PC-3 (cell line): ENCODE results near the gene CDK5RAP3. TPM values are rescaled to one million over a fixed set of nuclear protein-coding genes. Genes with fewer than 3 reads are reported as not detected.

Source experiments
- ATAC-seq: fragments of 200-7000 bp; cut with Tn5 transposase; 2 replicates; pipeline ENCODE4 v1.9.1; 2020; ENCODE audit warnings: mild to moderate bottlenecking, moderate library complexity
- BruUV-seq: library from RNA; stranded (reverse); fragments of 400-500 nt; replicated peaks from 2 replicates; lab custom pipeline; 2021; lab: Mats Ljungman, UMichigan
- CTCF ChIA-PET: fragments of 300-600 bp; sonication (Branson Sonifier 250); formaldehyde crosslinking; loops from one replicate; lab custom pipeline; 2022; ENCODE audit warnings: antibody characterized with exemption; lab: Charles Lee
- POLR2A ChIA-PET: fragments of 300-600 bp; sonication (Branson Sonifier 250); formaldehyde crosslinking; loops from one replicate; lab custom pipeline; 2022; ENCODE audit warnings: antibody characterized with exemption; ENCODE audit not compliant: unreplicated experiment; lab: Charles Lee
- DNase-seq: peaks from one replicate; pipeline ENCODE4 v3.0.0-alpha.2; 2015
- H2AFZ ChIP-seq: fragments of 300-600 bp; sonication (generic); 2 replicates; pipeline ENCODE4 v1.6.0; 2016; ENCODE audit warnings: antibody characterized with exemption, low read length
- H3F3A ChIP-seq: fragments of 300-600 bp; sonication (generic); one replicate; pipeline ENCODE4 v1.6.0; 2017; ENCODE audit warnings: antibody characterized with exemption, low read length, control low read depth, mild to moderate bottlenecking; ENCODE audit not compliant: unreplicated experiment
- H3K27ac ChIP-seq: fragments of 300-600 bp; sonication (generic); 2 replicates; pipeline ENCODE4 v1.5.1; 2016; ENCODE audit warnings: mild to moderate bottlenecking, low read length
- H3K27me3 ChIP-seq: fragments of 300-600 bp; sonication (generic); 2 replicates; pipeline ENCODE4 v1.6.1; 2016; ENCODE audit warnings: low read length, mixed read lengths
- H3K36me3 ChIP-seq: fragments of 300-600 bp; sonication (generic); 2 replicates; pipeline ENCODE4 v1.6.1; 2016; ENCODE audit warnings: low read depth, mixed run types, low read length, mixed read lengths
- H3K4me1 ChIP-seq: fragments of 300-600 bp; sonication (generic); 2 replicates; pipeline ENCODE4 v1.5.1; 2016; ENCODE audit warnings: low read length; ENCODE audit not compliant: insufficient read depth
- H3K4me2 ChIP-seq: fragments of 300-600 bp; sonication (generic); 2 replicates; pipeline ENCODE4 v1.6.0; 2016; ENCODE audit warnings: low read length
- H3K4me3 ChIP-seq: fragments of 300-600 bp; sonication (generic); 2 replicates; pipeline ENCODE4 v1.5.1; 2016; ENCODE audit warnings: mild to moderate bottlenecking, low read length, mixed read lengths
- H3K79me2 ChIP-seq: fragments of 300-600 bp; sonication (generic); 2 replicates; pipeline ENCODE4 v1.6.1; 2017; ENCODE audit warnings: low read length, mixed read lengths
- H3K9ac ChIP-seq: fragments of 300-600 bp; sonication (generic); 2 replicates; pipeline ENCODE4 v1.6.0; 2016; ENCODE audit warnings: mild to moderate bottlenecking, low read length
- H3K9me2 ChIP-seq: fragments of 300-600 bp; sonication (generic); replicated peaks from 2 replicates; pipeline ENCODE4 v1.6.1; 2016; ENCODE audit warnings: mixed run types, low read length, mixed read lengths
- H3K9me3 ChIP-seq: fragments of 300-600 bp; sonication (generic); 2 replicates; pipeline ENCODE4 v1.6.1; 2016; ENCODE audit warnings: low read length, mixed read lengths
- H4K20me1 ChIP-seq: fragments of 300-600 bp; sonication (generic); 2 replicates; pipeline ENCODE4 v1.6.1; 2016; ENCODE audit warnings: low read length, mixed read lengths
- CTCF ChIP-seq: fragments of 300-600 bp; sonication (generic); conservative IDR thresholded peaks from 2 replicates; pipeline ENCODE4 v1.5.1; 2017; ENCODE audit warnings: antibody characterized with exemption, low read depth, mild to moderate bottlenecking, low read length
- EZH2 ChIP-seq: fragments of 300-600 bp; sonication (generic); IDR thresholded peaks from one replicate; pipeline ENCODE4 v1.6.1; 2017; ENCODE audit warnings: antibody characterized with exemption, mild to moderate bottlenecking, low read length; ENCODE audit not compliant: unreplicated experiment
- EZH2phosphoT487 ChIP-seq: fragments of 300-600 bp; sonication (generic); IDR thresholded peaks from 2 replicates; pipeline ENCODE4 v1.6.1; 2018; ENCODE audit warnings: mild to moderate bottlenecking, antibody characterized with exemption, low read length, borderline replicate concordance
- intact Hi-C: fragments of 100-400 bp; cut with micrococcal nuclease; formaldehyde crosslinking; loops from 2 replicates; pipeline ENCODE4 v1.9.0; 2023
- total RNA-seq: library from RNA; depleted of rRNA; stranded (reverse); fragments of >200 nt; gene quantifications from 2 replicates; pipeline ENCODE4 v1.2.3, GENCODE V29; 2014

The CDK5RAP3 gene
- total RNA-seq, 1 experiment from 2014 or later = 193 TPM

- no peak for DNase-seq
- ATAC-seq = no peak
- intact Hi-C loops = no loop called here
- TF ChIP-seq CTCF (no peak), EZH2 (no peak), EZH2phosphoT487 (no peak)
- no TSS peak for BruUV-seq
- H3K4me2 ChIP-seq = no peak overlapping the region
- no peak overlapping the region for H3K27ac ChIP-seq
- H3K9me2 ChIP-seq = no peaks in the 10 kb centered on the region
- CTCF ChIA-PET = no interaction called here
- H3F3A ChIP-seq = no peaks in the 10 kb centered on the region
- peaks cover 26% of the 10 kb centered on the region for H3K4me1 ChIP-seq
- H3K27me3 ChIP-seq = no peaks in the 10 kb centered on the region
- no peaks in the 10 kb centered on the region for H3K9me3 ChIP-seq
- POLR2A ChIA-PET = interaction anchor here (0.6 kb wide), 1 partner anchor 16 kb away, joined by 3 read pairs; the partner anchor contains the start of gene PRR15L
- no peak overlapping the region for H3K9ac ChIP-seq
- peaks cover 20% of the 10 kb centered on the region; the same call in 1 of the 2 replicates for H3K36me3 ChIP-seq
- peaks cover 23% of the 10 kb centered on the region for H3K79me2 ChIP-seq
- no peak overlapping the region for H3K4me3 ChIP-seq
- H2AFZ ChIP-seq = no peak overlapping the region
- no peaks in the 10 kb centered on the region for H4K20me1 ChIP-seq
These were observed 2.6 kb downstream of the CDK5RAP3 start for GRCh38 chr17:47973541-47973940.

DNA sequence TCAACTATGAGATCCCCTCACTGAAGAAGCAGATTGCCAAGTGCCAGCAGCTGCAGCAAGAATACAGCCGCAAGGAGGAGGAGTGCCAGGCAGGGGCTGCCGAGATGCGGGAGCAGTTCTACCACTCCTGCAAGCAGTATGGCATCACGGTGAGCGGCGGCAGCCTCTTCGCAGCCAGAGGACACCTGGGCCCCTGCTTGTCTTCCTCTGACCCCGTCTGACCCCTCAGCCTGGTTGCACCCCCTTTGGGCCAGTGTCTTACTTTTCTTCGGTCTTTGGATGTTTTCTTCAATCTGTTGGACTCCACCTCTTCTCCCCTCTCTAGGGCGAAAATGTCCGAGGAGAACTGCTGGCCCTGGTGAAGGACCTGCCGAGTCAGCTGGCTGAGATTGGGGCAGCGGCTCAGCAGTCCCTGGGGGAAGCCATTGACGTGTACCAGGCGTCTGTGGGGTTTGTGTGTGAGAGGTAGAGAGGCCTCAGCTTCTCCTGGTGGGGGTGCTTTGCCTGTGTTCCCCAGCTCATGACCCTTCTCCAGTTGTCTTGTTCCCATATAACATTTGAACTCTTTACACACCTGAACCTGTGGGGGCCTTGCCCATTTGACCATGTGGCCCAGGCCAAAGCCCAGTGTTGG lies 4.4 kb downstream of the CDK5RAP3 start:
- H3K4me2 ChIP-seq = no peak overlapping the region
- POLR2A ChIA-PET = no interaction called here
- no peak overlapping the region for H3K9ac ChIP-seq
- no peaks in the 10 kb centered on the region for H4K20me1 ChIP-seq
- no peaks in the 10 kb centered on the region for H3K27me3 ChIP-seq
- H3F3A ChIP-seq = no peaks in the 10 kb centered on the region
- H3K9me3 ChIP-seq = no peaks in the 10 kb centered on the region
- H3K4me3 ChIP-seq = no peak overlapping the region
- ATAC-seq (no peak), DNase-seq (no peak)
- H3K9me2 ChIP-seq = no peaks in the 10 kb centered on the region
- no TSS peak for BruUV-seq
- TF ChIP-seq EZH2phosphoT487 (no peak), EZH2 (no peak)
- peaks cover 16% of the 10 kb centered on the region for H3K4me1 ChIP-seq
- H3K36me3 ChIP-seq = peaks cover 37% of the 10 kb centered on the region
- intact Hi-C loops = no loop called here
- CTCF ChIA-PET = no interaction called here
- H3K79me2 ChIP-seq = peaks cover 23% of the 10 kb centered on the region
- H3K27ac ChIP-seq = no peak overlapping the region
- H2AFZ ChIP-seq = no peak overlapping the region

DNA sequence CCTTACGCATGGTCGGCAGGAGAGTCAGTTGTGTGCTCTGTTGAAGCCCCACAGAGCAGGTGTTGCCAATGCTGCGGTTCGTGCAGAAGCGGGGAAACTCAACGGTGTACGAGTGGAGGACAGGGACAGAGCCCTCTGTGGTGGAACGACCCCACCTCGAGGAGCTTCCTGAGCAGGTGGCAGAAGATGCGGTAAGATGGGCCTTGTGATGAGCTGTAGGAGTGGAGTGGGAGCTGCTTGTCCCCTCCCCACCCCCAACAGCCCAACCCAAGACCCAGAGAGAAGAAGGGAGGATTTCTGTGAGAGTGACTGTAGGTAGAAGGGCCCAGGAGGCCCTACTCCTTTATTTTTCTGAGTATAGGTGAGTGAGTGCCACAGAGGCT lies 4.9 kb downstream of the CDK5RAP3 start:
- Histone ChIP-seq H3K36me3 (peaks cover 42% of the 10 kb centered on the region), H2AFZ (no peak overlapping the region), H3K9me2 (no peaks in the 10 kb centered on the region), H3K4me2 (no peak overlapping the region), H3K4me3 (no peak overlapping the region), H3K27me3 (no peaks in the 10 kb centered on the region), H4K20me1 (no peaks in the 10 kb centered on the region), H3F3A (no peaks in the 10 kb centered on the region), H3K79me2 (peaks cover 23% of the 10 kb centered on the region), H3K4me1 (peaks cover 14% of the 10 kb centered on the region), H3K27ac (no peak overlapping the region), H3K9me3 (no peaks in the 10 kb centered on the region), H3K9ac (no peak overlapping the region)
- TF ChIP-seq EZH2 = no peak
- no peak for TF ChIP-seq EZH2phosphoT487
- TF ChIP-seq CTCF = no peak
- ATAC-seq (no peak), DNase-seq (no peak)
- POLR2A ChIA-PET = no interaction called here
- no TSS peak for BruUV-seq
- intact Hi-C loops = no loop called here
- CTCF ChIA-PET = interaction anchor here (0.8 kb wide), 1 partner anchor 92 kb away, joined by 3 read pairs; no protein-coding TSS in a partner anchor
